NCI-H1417 treated with DMSO at 0.1 percent for 48 hours (cell line): ENCODE measurements around the gene AVPR2.

Source experiments
- DNase-seq: peaks from one replicate; lab custom pipeline; 2025; lab: John Stamatoyannopoulos, UW

The AVPR2 gene

GRCh38 chrX:153913701-153914100 is 9.2 kb downstream of the AVPR2 start:
- DNase-seq: no peak

- DNase-seq: no peak
These were observed 13.4 kb downstream of the AVPR2 start for GRCh38 chrX:153917869-153918268.

GRCh38 chrX:153919281-153919680 is 14.8 kb downstream of the AVPR2 start:
- DNase-seq: no peak

- no peak for DNase-seq
These were observed 16.1 kb downstream of the AVPR2 start for GRCh38 chrX:153920546-153920945.

GRCh38 chrX:153921070-153921469 is 16.6 kb downstream of the AVPR2 start:
- DNase-seq: no peak

GRCh38 chrX:153921511-153922446 is 17.3 kb downstream of the AVPR2 start:
- no peak for DNase-seq

GRCh38 chrX:153922932-153923857 is 18.7 kb downstream of the AVPR2 start:
- no peak for DNase-seq

- DNase-seq: no peak
These were observed 19.8 kb downstream of the AVPR2 start for GRCh38 chrX:153924149-153924861.

GRCh38 chrX:153925387-153925738 is 20.9 kb downstream of the AVPR2 start:
- no peak for DNase-seq

GRCh38 chrX:153925739-153926551 is 21.5 kb downstream of the AVPR2 start, which contains the start of gene ARHGAP4:
TSS of gene ARHGAP4 (minus strand) at chrX:153926264. CDS start at chrX:153926202, 62 bp downstream.
- DNase-seq: no peak

GRCh38 chrX:153926552-153926857 is 22.0 kb downstream of the AVPR2 start:
- no peak for DNase-seq

GRCh38 chrX:153926858-153927671 is 22.6 kb downstream of the AVPR2 start:
- peak; percentile 27 for DNase-seq

- DNase-seq: no peak
These were observed 23.1 kb downstream of the AVPR2 start for GRCh38 chrX:153927672-153927921.

- peak; percentile 96 for DNase-seq
These were observed 23.7 kb downstream of the AVPR2 start for GRCh38 chrX:153927922-153928760.

GRCh38 chrX:153928846-153929245 is 24.4 kb downstream of the AVPR2 start:
- no peak for DNase-seq

GRCh38 chrX:153929576-153929975 is 25.1 kb downstream of the AVPR2 start:
- no peak for DNase-seq

GRCh38 chrX:153930011-153930910 is 25.8 kb downstream of the AVPR2 start:
- DNase-seq: no peak

GRCh38 chrX:153931151-153931550 is 26.7 kb downstream of the AVPR2 start:
- no peak for DNase-seq

- DNase-seq: no peak
These were observed 27.3 kb downstream of the AVPR2 start for GRCh38 chrX:153931748-153932147.
